ENCODE results near the gene ATAD2B. TPM values are rescaled to one million over a fixed set of nuclear protein-coding genes. Genes with fewer than 3 reads are reported as not detected.
"Not testable (repeated sequence)": the region's sequence is repeated elsewhere in the genome, so short reads cannot be mapped to it uniquely, and the experiment has no call there.

ATAD2B gene
- total RNA-seq, 4 donors from 2014 or later = 7.3 to 18.1 (median 7.7) TPM

DNA sequence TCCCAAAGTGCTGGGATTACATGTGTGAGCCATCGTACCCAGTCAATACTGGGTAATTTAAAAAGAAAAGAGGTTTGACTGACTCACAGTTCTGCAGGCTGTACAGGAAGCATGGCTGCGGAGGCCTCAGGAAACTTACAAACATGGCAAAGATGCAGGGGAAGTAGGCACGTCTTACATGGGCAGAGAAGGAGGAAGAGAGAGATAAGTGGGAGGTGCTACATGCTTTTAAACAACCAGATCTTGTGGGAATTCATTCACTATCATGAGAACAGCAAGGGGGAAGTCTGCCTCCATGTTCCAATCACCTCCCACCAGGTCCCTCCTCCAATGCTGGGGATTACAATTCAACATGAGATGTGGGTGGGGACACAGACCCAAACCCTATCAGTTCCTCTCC is 192.5 kb downstream of the ATAD2B start:
- intact Hi-C loops (cut with DNase I; ENCODE audit: low total_unique reads) = no loop called here
- no peaks in the 10 kb centered on the region for H3K36me3 ChIP-seq
- DNase-seq (no peak), ATAC-seq (no peak)
- no peaks in the 10 kb centered on the region for H3K4me1 ChIP-seq
- no peak overlapping the region for H3K4me3 ChIP-seq
- no peaks in the 10 kb centered on the region for H3K27me3 ChIP-seq
- no peak overlapping the region for H3K27ac ChIP-seq
- in situ Hi-C loops (cut with MboI; ENCODE audit: low sequenced_read_pairs in 4 of 4) = no loop called here
- TF ChIP-seq, protein P1, sequence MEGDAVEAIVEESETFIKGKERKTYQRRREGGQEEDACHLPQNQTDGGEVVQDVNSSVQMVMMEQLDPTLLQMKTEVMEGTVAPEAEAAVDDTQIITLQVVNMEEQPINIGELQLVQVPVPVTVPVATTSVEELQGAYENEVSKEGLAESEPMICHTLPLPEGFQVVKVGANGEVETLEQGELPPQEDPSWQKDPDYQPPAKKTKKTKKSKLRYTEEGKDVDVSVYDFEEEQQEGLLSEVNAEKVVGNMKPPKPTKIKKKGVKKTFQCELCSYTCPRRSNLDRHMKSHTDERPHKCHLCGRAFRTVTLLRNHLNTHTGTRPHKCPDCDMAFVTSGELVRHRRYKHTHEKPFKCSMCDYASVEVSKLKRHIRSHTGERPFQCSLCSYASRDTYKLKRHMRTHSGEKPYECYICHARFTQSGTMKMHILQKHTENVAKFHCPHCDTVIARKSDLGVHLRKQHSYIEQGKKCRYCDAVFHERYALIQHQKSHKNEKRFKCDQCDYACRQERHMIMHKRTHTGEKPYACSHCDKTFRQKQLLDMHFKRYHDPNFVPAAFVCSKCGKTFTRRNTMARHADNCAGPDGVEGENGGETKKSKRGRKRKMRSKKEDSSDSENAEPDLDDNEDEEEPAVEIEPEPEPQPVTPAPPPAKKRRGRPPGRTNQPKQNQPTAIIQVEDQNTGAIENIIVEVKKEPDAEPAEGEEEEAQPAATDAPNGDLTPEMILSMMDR (IDR thresholded peaks at IDR 0.05 in 4 of 5, conservative IDR thresholded peaks at IDR 0.05 in 1 of 5) = no peak
- TF ChIP-seq POLR2A (IDR thresholded peaks at IDR 0.05) = no peak
- no peaks in the 10 kb centered on the region for H3K9me3 ChIP-seq

DNA sequence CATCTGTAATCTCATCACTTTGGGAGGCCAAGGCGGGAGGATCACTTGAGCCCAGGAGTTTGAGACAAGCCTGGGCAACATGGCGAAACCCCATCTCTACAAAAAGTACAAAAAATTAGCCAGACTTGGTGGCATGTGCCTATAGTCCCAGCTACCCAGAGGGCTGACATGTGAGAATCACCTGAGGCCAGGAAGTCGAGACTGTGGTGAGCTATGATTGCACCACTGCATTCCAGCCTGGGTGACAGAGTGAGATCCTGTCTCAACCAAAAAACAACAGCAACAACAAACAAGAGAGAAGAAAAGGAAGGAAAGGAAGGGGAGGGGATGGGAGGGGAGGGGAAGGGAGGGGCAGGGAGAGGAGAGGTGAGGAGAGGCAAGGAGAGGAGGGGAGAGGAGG is 203.9 kb downstream of the ATAD2B start:
- in situ Hi-C loops (cut with MboI; ENCODE audit: low sequenced_read_pairs in 4 of 4); H3K9me3 ChIP-seq; H3K36me3 ChIP-seq; ATAC-seq; intact Hi-C loops (cut with DNase I; ENCODE audit: low total_unique reads); H3K27me3 ChIP-seq; H3K27ac ChIP-seq; H3K4me3 ChIP-seq; H3K4me1 ChIP-seq; DNase-seq: not testable (repeated sequence)

DNA sequence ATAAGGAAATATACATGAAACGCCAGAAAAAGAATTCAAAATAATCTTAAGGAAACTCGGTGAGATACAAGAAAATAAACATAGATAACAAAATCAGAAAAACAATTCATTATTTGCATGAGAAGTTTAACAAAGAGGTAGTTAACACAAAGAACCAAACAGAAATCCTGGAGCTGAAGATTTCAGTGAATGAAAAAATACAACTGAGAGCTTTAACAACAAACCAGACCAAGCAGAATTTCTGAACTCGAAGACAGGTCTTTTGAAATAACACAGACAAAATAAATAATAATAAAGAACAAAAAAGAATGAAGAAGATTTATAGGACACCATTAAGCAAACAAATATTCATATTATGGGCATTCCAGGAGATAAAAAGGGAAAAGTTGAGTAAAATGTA is 204.7 kb downstream of the ATAD2B start:
- Histone ChIP-seq H3K36me3 (peaks cover 0 to 9% of the 10 kb centered on the region in 2 donors), H3K27ac (peak overlapping the region in 1 of 4 donors; percentile 23), H3K4me3 (no peak overlapping the region), H3K27me3 (no peaks in the 10 kb centered on the region), H3K9me3 (no peaks in the 10 kb centered on the region), H3K4me1 (peaks cover 0 to 3% of the 10 kb centered on the region in 2 donors)
- TF ChIP-seq POLR2A (IDR thresholded peaks at IDR 0.05) = no peak
- TF ChIP-seq, protein P1 (IDR thresholded peaks at IDR 0.05 in 4 of 5, conservative IDR thresholded peaks at IDR 0.05 in 1 of 5) = no peak
- no peak for ATAC-seq
- in situ Hi-C loops (cut with MboI; ENCODE audit: low sequenced_read_pairs in 4 of 4) (no loop called here), intact Hi-C loops (cut with DNase I; ENCODE audit: low total_unique reads) (no loop called here)
- DNase-seq = no peak

DNA sequence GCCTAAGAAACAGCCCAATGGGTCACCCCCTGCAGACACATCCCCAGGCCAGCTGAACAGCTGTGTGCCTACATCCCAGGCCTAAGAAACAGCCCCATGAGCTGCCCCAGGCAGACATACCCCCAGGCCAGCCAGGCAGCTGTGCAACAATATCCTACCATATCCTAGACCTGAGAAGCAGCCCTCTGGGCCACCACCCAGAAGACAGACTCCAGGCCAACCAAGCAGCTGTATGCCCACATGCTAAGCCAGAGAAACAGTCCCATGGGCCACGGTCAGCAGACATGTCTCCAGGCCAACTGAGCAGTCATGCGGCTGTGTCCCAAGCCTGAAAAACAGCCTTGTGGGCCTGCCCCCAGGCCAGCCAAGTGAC is 205.5 kb downstream of the ATAD2B start:
- ATAC-seq (peak; percentile 40 to 81), DNase-seq (peak in 1 of 2 donors; percentile 75)
- intact Hi-C loops (cut with DNase I; ENCODE audit: low total_unique reads) (no loop called here), in situ Hi-C loops (cut with MboI; ENCODE audit: low sequenced_read_pairs in 4 of 4) (no loop called here)
- peaks cover 0 to 3% of the 10 kb centered on the region in 2 donors for H3K4me1 ChIP-seq
- H3K4me3 ChIP-seq = no peak overlapping the region
- no peak for TF ChIP-seq POLR2A (IDR thresholded peaks at IDR 0.05)
- TF ChIP-seq, protein P1 (IDR thresholded peaks at IDR 0.05 in 4 of 5, conservative IDR thresholded peaks at IDR 0.05 in 1 of 5) = no peak
- H3K27me3 ChIP-seq = no peaks in the 10 kb centered on the region
- H3K36me3 ChIP-seq = peaks cover 0 to 9% of the 10 kb centered on the region in 2 donors
- H3K27ac ChIP-seq = peak overlapping the region in 1 of 4 donors; percentile 42
- no peaks in the 10 kb centered on the region for H3K9me3 ChIP-seq

DNA sequence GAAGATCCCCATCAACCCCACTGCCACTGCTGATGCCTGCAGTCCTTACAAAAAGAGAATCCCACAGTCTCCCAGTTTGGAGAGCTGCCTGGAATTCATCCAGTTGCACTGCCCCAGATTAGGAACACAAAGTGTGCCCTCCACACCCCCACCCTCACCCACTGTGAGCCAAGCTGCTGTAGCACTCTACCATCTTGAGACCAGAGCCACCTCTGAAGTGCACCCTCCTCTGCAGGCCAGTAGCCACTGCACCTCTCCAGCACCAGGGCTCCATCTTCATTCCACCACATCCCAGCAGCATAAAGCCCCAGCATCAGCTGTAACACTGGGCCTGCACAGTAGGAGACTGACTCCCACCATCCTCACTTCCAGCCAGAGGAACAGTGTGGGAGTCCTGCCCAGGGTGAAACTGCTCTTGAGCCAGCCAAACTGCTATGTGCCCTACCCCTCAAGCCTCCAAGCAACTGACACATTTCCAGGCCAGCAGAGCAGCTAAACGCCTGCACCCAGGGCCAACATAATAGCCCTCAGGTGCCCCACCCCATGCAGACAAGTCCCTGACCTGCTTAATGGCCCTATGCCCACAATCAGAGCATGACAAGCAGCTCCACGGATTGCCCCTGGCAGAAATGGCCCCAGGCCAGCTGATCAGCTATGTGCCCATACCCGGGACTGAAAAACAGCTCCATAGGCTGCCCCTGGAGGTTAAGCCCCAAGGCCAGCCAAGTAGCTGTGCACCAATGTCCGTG is 206.0 kb downstream of the ATAD2B start:
- DNase-seq (no peak), ATAC-seq (peak in 1 of 2 donors; percentile 12)
- peak overlapping the region in 1 of 4 donors; percentile 42 for H3K27ac ChIP-seq
- peaks cover 0 to 4% of the 10 kb centered on the region in 2 donors for H3K36me3 ChIP-seq
- intact Hi-C loops (cut with DNase I; ENCODE audit: low total_unique reads) = no loop called here
- no peak overlapping the region for H3K4me3 ChIP-seq
- no peaks in the 10 kb centered on the region for H3K27me3 ChIP-seq
- TF ChIP-seq POLR2A (IDR thresholded peaks at IDR 0.05) = no peak
- TF ChIP-seq, protein P1 (IDR thresholded peaks at IDR 0.05 in 4 of 5, conservative IDR thresholded peaks at IDR 0.05 in 1 of 5) = no peak
- H3K9me3 ChIP-seq = no peaks in the 10 kb centered on the region
- peaks cover 0 to 3% of the 10 kb centered on the region in 2 donors for H3K4me1 ChIP-seq
- in situ Hi-C loops (cut with MboI; ENCODE audit: low sequenced_read_pairs in 4 of 4) = no loop called here

Data from gastrocnemius medialis (tissue), 4 donors.